GM21360 (cell line): ENCODE results near the gene BTBD16.

ENCODE experiments used
- ATAC-seq: cut with Tn5 transposase; IDR thresholded peaks from one replicate; pipeline ENCODE4 v1.9.1; 2021; ENCODE audit warnings: mild to moderate bottlenecking, moderate library complexity; ENCODE audit not compliant: unreplicated experiment

BTBD16 gene

GRCh38 chr10:122338609-122339441 lies 67.7 kb downstream of the BTBD16 start:
- ATAC-seq, result no peak

- no peak for ATAC-seq
Measured at GRCh38 chr10:122341141-122341810, 70.2 kb downstream of the BTBD16 start.

GRCh38 chr10:122342293-122343134 lies 71.4 kb downstream of the BTBD16 start:
- no peak for ATAC-seq

- ATAC-seq, result no peak
Measured at GRCh38 chr10:122343135-122343800, 72.2 kb downstream of the BTBD16 start.

- ATAC-seq, result no peak
Measured at GRCh38 chr10:122343936-122344335, 72.8 kb downstream of the BTBD16 start.

GRCh38 chr10:122344741-122345258 lies 73.7 kb downstream of the BTBD16 start:
- no peak for ATAC-seq

- no peak for ATAC-seq
Measured at GRCh38 chr10:122346326-122346950, 75.3 kb downstream of the BTBD16 start.

GRCh38 chr10:122347170-122347841 lies 76.2 kb downstream of the BTBD16 start:
- no peak for ATAC-seq

GRCh38 chr10:122348512-122348911 lies 77.4 kb downstream of the BTBD16 start:
- ATAC-seq, result no peak

- no peak for ATAC-seq
Measured at GRCh38 chr10:122348935-122349361, 77.9 kb downstream of the BTBD16 start.

- ATAC-seq, result no peak
Measured at GRCh38 chr10:122349758-122350369, 78.8 kb downstream of the BTBD16 start.

- no peak for ATAC-seq
Measured at GRCh38 chr10:122350893-122351292, 79.8 kb downstream of the BTBD16 start.

GRCh38 chr10:122352817-122353525 lies 81.9 kb downstream of the BTBD16 start:
- ATAC-seq, result no peak

- ATAC-seq, result no peak
Measured at GRCh38 chr10:122354383-122354782, 83.3 kb downstream of the BTBD16 start.

- no peak for ATAC-seq
Measured at GRCh38 chr10:122357685-122358084, 86.6 kb downstream of the BTBD16 start.

GRCh38 chr10:122359621-122360020 lies 88.5 kb downstream of the BTBD16 start:
- ATAC-seq, result no peak

GRCh38 chr10:122361046-122361445 lies 90.0 kb downstream of the BTBD16 start:
- no peak for ATAC-seq

GRCh38 chr10:122362031-122362592 lies 91.0 kb downstream of the BTBD16 start:
- ATAC-seq, result no peak
